Measurements from ENCODE around the gene ARL8B. TPM values are rescaled to one million over a fixed set of nuclear protein-coding genes. Genes with fewer than 3 reads are reported as not detected.

The ARL8B gene
- total and polyA plus RNA-seq, 9 of the 15 experiments (the other 6 are each of a cell fraction or from before 2014, with no cell fraction given), result 28.5 to 99.4 (median 77.2) TPM

GRCh38 chr3:5197470-5198312, 75.6 kb downstream of the ARL8B start (continued):
- TF ChIP-seq PHTF2 (CRISPR knock-in tag; IDR thresholded peaks at IDR 0.05) (0 out of 2 replicates have a peak, but pooled peaks have one; percentile 41), PTRF (tag; IDR thresholded peaks at IDR 0.05) (peak; percentile 42; the same call in 1 of the 2 replicates), MIER1 (IDR thresholded peaks at IDR 0.05; ENCODE audit: low read depth) (no peak), ZBTB1 (CRISPR knock-in tag; IDR thresholded peaks at IDR 0.05; ENCODE audit: borderline replicate concordance, low read depth) (no peak), ETV5 (CRISPR knock-in tag; IDR thresholded peaks at IDR 0.05; ENCODE audit: low read depth) (no peak), GMEB1 (CRISPR knock-in tag; IDR thresholded peaks at IDR 0.05) (peak; percentile 64; the same call in 1 of the 2 replicates), ELF1 (tag; IDR thresholded peaks at IDR 0.05) (no peak), NR2F6 (CRISPR knock-in tag; IDR thresholded peaks at IDR 0.05) (no peak), HNRNPK (IDR thresholded peaks at IDR 0.05; ENCODE audit: low read depth, low read length, poor library complexity, severe bottlenecking) (no peak), POLR2AphosphoS5 (IDR thresholded peaks at IDR 0.05; ENCODE audit: control insufficient read depth, insufficient read depth, low read depth, low read length) (no peak), ZBTB12 (CRISPR knock-in tag; IDR thresholded peaks at IDR 0.05) (no peak), TAL1 (IDR thresholded peaks at IDR 0.05) (no peak), ZNF134 (CRISPR knock-in tag; conservative IDR thresholded peaks at IDR 0.05) (0 out of 2 replicates have a peak, but pooled peaks have one; percentile 7), KAT2B (IDR thresholded peaks at IDR 0.05; ENCODE audit: low read depth, low read length) (no peak), NFIX (CRISPR knock-in tag; IDR thresholded peaks at IDR 0.05; ENCODE audit: low read depth) (peak; percentile 14; the same call in 1 of the 2 replicates), NKRF (IDR thresholded peaks at IDR 0.05; ENCODE audit: borderline replicate concordance) (no peak), ZNF717 (CRISPR knock-in tag; IDR thresholded peaks at IDR 0.05) (no peak), ZNF511 (CRISPR knock-in tag; IDR thresholded peaks at IDR 0.05) (no peak), NFIC (IDR thresholded peaks at IDR 0.05) (no peak; the same call in 1 of the 2 replicates), ZNF263 (CRISPR knock-in tag; IDR thresholded peaks at IDR 0.05; ENCODE audit: borderline replicate concordance) (no peak), RBBP5 (IDR thresholded peaks at IDR 0.05; ENCODE audit: borderline replicate concordance, insufficient read depth, low read length, poor library complexity, severe bottlenecking) (no peak)

Measured in K562 (cell line).